Stimulated activated CD8-positive, alpha-beta memory T cell treated with anti-CD3 and anti-CD28 coated beads, Interleukin-15, amount 100 ng/mL, for 24 hours (primary cell): Measurements from ENCODE around the gene LY6G6D.
A peak's percentile ranks its signal among the peaks of the same experiment; 100 is the strongest.

Source experiments
- DNase-seq: peaks from one replicate; pipeline ENCODE4 v3.0.0-alpha.2; 2020; ENCODE audit warnings: low read depth

Gene LY6G6D

GRCh38 chr6:31720196-31720770 lies 5.1 kb downstream of the LY6G6D start:
- no peak for DNase-seq

GRCh38 chr6:31721351-31722020 lies 6.3 kb downstream of the LY6G6D start, which contains the start of gene LY6G6C:
TSS of gene LY6G6C (minus strand) at chr6:31721746. CDS start at chr6:31721679, 67 bp downstream.
- no peak for DNase-seq

GRCh38 chr6:31722173-31722572 lies 7.0 kb downstream of the LY6G6D start:
- DNase-seq, result no peak

- no peak for DNase-seq
Measured at GRCh38 chr6:31723245-31723979, 8.3 kb downstream of the LY6G6D start, which contains the start of gene MPIG6B. TSS of gene MPIG6B (plus strand) at chr6:31723373. CDS start at chr6:31723384, 11 bp downstream.

GRCh38 chr6:31723980-31724691 lies 9.0 kb downstream of the LY6G6D start:
- DNase-seq, result no peak

- no peak for DNase-seq
Measured at GRCh38 chr6:31725502-31726350, 10.6 kb downstream of the LY6G6D start.

- no peak for DNase-seq
Measured at GRCh38 chr6:31727034-31727716, 12.0 kb downstream of the LY6G6D start.

- DNase-seq, result no peak
Measured at GRCh38 chr6:31727717-31728671, 12.8 kb downstream of the LY6G6D start.

GRCh38 chr6:31728767-31729514 lies 13.8 kb downstream of the LY6G6D start, which contains the start of gene DDAH2:
TSS of gene DDAH2 (minus strand) at chr6:31729299. CDS start at chr6:31729161, 138 bp downstream.
- DNase-seq, result no peak

- DNase-seq, result peak; percentile 56
Measured at GRCh38 chr6:31729515-31729978, 14.4 kb downstream of the LY6G6D start.

- peak; percentile 48 for DNase-seq
Measured at GRCh38 chr6:31729979-31730630, 15.0 kb downstream of the LY6G6D start.

- no peak for DNase-seq
Measured at GRCh38 chr6:31730631-31731086, 15.5 kb downstream of the LY6G6D start.

- no peak for DNase-seq
Measured at GRCh38 chr6:31732029-31732428, 16.9 kb downstream of the LY6G6D start.

- DNase-seq, result no peak
Measured at GRCh38 chr6:31733734-31734133, 18.6 kb downstream of the LY6G6D start.

GRCh38 chr6:31734247-31734820 lies 19.2 kb downstream of the LY6G6D start:
- no peak for DNase-seq

GRCh38 chr6:31734821-31735406 lies 19.8 kb downstream of the LY6G6D start:
- no peak for DNase-seq
